Stomach (tissue), 4 donors: ENCODE results near the gene TFB1M.

Experiments used
- POLR2AphosphoS5 ChIP-seq, 3 donors: sonication (generic); formaldehyde crosslinking; IDR thresholded peaks; one replicate each; pipeline ENCODE4 v1.6.1; 2016; ENCODE audit warnings: antibody characterized with exemption in 3 of 3
- TF ChIP-seq, protein P1 (sequence below), 7 experiments: fragments of 450-650 bp in 4 of 7; fragments of 200-600 bp in 3 of 7; sonication (generic) in 3 of 7; IDR thresholded peaks; one replicate each; pipeline ENCODE4 v1.5.1; 2016 to 2019; ENCODE audit warnings: antibody characterized with exemption in 7 of 7, control low read depth in 2 of 7, mild to moderate bottlenecking in 1 of 7

DNA sequence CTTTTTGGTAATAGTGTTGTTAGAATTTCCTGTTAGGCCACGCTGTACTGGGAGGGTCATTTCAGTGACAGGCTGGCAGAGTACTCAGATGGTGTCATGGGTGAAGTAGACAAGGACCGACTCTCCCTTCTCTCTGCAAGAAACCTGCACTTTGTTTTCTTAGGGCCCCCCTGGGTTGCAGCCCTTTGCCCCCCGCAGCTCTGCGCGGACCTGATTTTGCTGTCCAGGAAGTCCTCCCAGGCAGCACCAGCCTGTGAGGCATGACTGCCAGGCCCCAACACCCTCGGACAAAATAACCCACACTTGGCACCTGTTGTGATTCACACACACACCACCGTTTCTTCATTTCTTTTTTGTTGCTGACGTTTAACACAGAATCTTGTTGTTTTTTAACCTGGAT lies 72.3 kb downstream of the TFB1M start:
- TF ChIP-seq, protein P1, sequence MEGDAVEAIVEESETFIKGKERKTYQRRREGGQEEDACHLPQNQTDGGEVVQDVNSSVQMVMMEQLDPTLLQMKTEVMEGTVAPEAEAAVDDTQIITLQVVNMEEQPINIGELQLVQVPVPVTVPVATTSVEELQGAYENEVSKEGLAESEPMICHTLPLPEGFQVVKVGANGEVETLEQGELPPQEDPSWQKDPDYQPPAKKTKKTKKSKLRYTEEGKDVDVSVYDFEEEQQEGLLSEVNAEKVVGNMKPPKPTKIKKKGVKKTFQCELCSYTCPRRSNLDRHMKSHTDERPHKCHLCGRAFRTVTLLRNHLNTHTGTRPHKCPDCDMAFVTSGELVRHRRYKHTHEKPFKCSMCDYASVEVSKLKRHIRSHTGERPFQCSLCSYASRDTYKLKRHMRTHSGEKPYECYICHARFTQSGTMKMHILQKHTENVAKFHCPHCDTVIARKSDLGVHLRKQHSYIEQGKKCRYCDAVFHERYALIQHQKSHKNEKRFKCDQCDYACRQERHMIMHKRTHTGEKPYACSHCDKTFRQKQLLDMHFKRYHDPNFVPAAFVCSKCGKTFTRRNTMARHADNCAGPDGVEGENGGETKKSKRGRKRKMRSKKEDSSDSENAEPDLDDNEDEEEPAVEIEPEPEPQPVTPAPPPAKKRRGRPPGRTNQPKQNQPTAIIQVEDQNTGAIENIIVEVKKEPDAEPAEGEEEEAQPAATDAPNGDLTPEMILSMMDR (IDR thresholded peaks at IDR 0.05) = no peak
- TF ChIP-seq POLR2AphosphoS5 (IDR thresholded peaks at IDR 0.05) = no peak
